Urinary bladder (tissue), 4 donors: ENCODE measurements around the gene INSL3. TPM values are rescaled to one million over a fixed set of nuclear protein-coding genes. Genes with fewer than 3 reads are reported as not detected.
"Not testable (repeated sequence)": the region's sequence is repeated elsewhere in the genome, so short reads cannot be mapped to it uniquely, and the experiment has no call there.

Experiments used
- DNase-seq: peaks from one replicate; pipeline ENCODE4 v3.0.0-alpha.2; 2015; ENCODE audit errors: extremely low spot score
- H3K27ac ChIP-seq: one replicate; pipeline ENCODE4 v1.5.1; 2013; ENCODE audit warnings: low read depth, mild to moderate bottlenecking, moderate library complexity
- H3K36me3 ChIP-seq: one replicate; pipeline ENCODE4 v1.6.1; 2013; ENCODE audit warnings: mild to moderate bottlenecking, moderate library complexity; ENCODE audit not compliant: insufficient read depth
- H3K4me1 ChIP-seq: one replicate; pipeline ENCODE4 v1.6.1; 2013; ENCODE audit warnings: mild to moderate bottlenecking, moderate library complexity; ENCODE audit not compliant: insufficient read depth
- H3K4me3 ChIP-seq: one replicate; pipeline ENCODE4 v1.5.1; 2013; ENCODE audit warnings: low read depth, low read length
- WGBS: extraction: QIAGEN DNeasy Blood & Tissue Kit; methylation state at CpG from one replicate; pipeline ENCODE4 v1.1.7; 2013; 5-methylcytosine and 5-hydroxymethylcytosine counted together
- polyA plus RNA-seq: library from polyadenylated mRNA; stranded (reverse); fragments of 200-250 nt; gene quantifications from one replicate; pipeline ENCODE4 v1.2.3, GENCODE V29; 2013
- total RNA-seq: library from RNA; depleted of rRNA; stranded (reverse); fragments of >200 nt; gene quantifications from one replicate; pipeline ENCODE4 v1.2.3, GENCODE V29; 2014
- donor health status: healthy with polysubstance abuse.
- donor health status: healthy.

The INSL3 gene
- total and polyA plus RNA-seq, 2 donors, result 0.19 TPM; not detected in 1

DNA sequence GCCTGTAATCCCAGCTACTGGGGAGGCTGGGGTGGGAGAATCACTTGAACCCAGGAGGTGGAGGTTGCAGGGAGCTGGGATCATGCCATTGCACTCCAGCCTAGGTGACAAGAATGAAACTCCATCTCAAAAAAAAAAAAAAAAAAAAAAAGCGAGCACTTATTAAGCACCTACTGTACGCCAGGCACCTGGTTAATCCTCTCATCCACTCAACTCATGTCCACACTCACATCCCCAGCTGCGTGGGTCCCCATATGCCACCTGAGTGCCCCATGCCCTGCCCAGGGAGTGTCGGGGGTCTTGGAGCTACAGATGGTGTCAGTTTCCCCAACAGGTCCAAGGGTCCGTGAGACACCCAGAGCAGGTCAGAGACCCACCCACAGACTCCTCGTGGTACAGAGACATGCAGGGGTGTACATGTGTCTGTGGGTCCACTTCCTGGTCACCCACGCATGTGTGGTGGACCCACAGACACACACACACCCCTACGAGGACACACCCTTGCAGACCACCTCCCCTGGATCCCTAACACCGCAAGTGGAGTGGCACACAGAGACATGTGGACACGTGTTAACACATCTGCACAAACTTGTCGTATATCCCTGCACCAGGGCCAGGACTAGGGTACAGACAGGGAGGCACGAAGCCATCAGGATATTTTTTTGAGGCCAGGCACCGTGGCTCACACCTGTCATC, 3.5 kb downstream of the INSL3 start:
- Histone ChIP-seq H3K36me3 (no peaks in the 10 kb centered on the region), H3K4me3 (no peak overlapping the region), H3K27ac (no peak overlapping the region), H3K4me1 (no peaks in the 10 kb centered on the region)
- WGBS, result 78% methylated on average over 13 of the region's 13 CpGs
- no peak for DNase-seq

DNA sequence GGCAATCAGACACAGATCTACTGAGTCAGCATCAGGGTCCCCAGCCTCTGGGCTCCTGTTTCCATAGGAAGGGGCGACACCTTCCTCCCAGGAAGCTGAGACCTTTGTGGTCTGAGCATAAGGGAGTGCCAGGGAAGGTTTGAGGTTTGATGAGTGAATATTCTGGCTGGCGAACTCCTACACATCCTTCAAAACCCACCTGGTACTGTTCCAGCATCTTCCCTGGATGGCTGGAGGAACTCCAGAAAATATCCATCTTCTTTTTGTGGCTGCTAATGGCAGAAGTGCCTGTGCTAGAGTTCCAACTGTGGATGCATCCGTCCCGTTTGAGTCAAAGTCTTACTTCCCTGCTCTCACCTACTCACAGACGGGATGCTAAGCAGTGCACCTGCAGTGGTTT, 9.2 kb downstream of the INSL3 start:
- no peak overlapping the region for H3K27ac ChIP-seq
- H3K4me1 ChIP-seq, result no peaks in the 10 kb centered on the region
- 71% methylated on average over 5 of the region's 5 CpGs for WGBS
- DNase-seq, result no peak
- H3K4me3 ChIP-seq, result no peak overlapping the region
- no peaks in the 10 kb centered on the region for H3K36me3 ChIP-seq

DNA sequence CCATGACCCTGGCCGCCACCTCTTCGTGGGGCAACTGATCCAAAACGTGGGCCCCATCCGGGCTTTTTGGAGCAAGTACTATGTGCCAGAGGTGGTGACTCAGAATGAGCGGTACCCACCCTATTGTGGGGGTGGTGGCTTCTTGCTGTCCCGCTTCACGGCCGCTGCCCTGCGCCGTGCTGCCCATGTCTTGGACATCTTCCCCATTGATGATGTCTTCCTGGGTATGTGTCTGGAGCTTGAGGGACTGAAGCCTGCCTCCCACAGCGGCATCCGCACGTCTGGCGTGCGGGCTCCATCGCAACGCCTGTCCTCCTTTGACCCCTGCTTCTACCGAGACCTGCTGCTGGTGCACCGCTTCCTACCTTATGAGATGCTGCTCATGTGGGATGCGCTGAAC, 9.6 kb downstream of the INSL3 start:
- Histone ChIP-seq H3K4me1 (no peaks in the 10 kb centered on the region), H3K36me3 (no peaks in the 10 kb centered on the region), H3K4me3 (no peak overlapping the region), H3K27ac (no peak overlapping the region)
- DNase-seq, result no peak
- WGBS, result 88% methylated on average over 20 of the region's 20 CpGs

DNA sequence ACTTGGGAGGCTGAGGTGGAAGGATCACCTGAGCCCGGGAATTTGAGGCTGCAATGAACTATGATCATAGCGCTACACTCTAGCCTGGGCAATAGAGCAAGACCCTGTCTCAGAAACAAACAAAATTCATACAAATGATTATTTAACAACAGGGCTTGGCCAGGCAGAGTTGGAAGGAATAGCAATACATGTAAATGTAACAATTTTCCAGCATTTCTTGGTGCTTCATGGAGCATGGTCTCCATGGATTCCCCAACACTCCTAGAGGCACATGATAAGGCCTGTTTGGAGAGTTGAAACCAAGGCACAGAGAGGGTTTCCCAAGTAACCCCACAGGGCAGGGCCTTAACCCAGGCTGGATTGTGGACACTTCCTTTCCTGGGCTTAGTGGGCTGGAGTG, 10.2 kb downstream of the INSL3 start:
- no peaks in the 10 kb centered on the region for H3K4me1 ChIP-seq
- H3K4me3 ChIP-seq, result no peak overlapping the region
- WGBS, result 95% methylated on average over 2 of the region's 2 CpGs
- no peak for DNase-seq
- no peaks in the 10 kb centered on the region for H3K36me3 ChIP-seq
- H3K27ac ChIP-seq, result no peak overlapping the region

DNA sequence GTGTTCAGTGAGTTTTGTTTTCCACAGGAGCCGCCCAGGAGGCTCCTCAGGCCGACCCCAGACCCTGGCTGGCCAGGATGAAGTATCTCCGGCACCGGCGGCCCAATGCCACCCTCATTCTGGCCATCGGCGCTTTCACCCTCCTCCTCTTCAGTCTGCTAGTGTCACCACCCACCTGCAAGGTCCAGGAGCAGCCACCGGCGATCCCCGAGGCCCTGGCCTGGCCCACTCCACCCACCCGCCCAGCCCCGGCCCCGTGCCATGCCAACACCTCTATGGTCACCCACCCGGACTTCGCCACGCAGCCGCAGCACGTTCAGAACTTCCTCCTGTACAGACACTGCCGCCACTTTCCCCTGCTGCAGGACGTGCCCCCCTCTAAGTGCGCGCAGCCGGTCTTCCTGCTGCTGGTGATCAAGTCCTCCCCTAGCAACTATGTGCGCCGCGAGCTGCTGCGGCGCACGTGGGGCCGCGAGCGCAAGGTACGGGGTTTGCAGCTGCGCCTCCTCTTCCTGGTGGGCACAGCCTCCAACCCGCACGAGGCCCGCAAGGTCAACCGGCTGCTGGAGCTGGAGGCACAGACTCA, 13.5 kb downstream of the INSL3 start:
- WGBS, result 68% methylated on average over 38 of the region's 38 CpGs

DNA sequence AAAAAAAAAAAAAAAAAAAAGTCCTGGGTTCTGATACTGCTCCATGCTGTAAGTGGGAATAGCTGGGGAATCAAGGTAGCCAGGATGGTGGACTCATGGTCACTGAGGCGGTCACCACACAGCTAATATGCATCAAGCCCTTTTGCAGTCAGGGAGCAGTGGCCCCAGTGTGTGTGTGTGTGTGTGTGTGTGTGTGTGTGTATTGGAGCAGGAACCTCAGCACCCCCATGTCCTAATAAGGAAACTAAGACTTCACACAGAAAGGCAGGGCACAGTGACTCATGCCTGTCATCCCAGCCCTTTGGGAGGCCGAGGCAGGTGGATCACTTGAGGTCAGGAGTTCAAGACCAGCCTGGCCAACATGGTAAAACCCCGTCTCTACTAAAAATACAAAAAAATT, 14.4 kb downstream of the INSL3 start:
- Histone ChIP-seq H3K27ac (no peak overlapping the region), H3K4me3 (no peak overlapping the region), H3K36me3 (no peaks in the 10 kb centered on the region), H3K4me1 (no peaks in the 10 kb centered on the region)
- no peak for DNase-seq
- WGBS, result 59% methylated on average over 3 of the region's 3 CpGs

More for the DNA sequence above, 13.5 kb downstream of the INSL3 start:
- H3K4me3 ChIP-seq, result no peak overlapping the region
- no peak overlapping the region for H3K27ac ChIP-seq
- H3K36me3 ChIP-seq, result no peaks in the 10 kb centered on the region
- no peak for DNase-seq
- H3K4me1 ChIP-seq, result no peaks in the 10 kb centered on the region

DNA sequence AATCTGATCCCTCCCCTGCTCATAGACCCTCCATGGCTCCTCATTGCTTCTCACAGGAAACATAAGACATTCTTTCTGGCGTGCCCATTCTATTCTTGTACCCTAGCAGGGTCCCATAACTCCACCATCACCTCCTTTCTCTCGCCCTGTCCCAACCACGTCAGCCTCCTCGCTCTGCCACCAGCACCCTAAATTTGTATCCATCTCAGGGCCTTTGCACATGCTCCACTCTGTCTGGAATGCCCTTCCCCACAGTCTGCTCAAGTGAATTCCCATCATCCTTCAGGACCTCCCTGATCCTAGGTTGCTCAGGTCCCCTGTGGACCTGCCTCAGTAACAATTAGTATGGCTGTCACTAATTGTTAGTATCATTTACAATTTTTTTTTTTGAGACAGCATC, 15.9 kb downstream of the INSL3 start:
- Histone ChIP-seq H3K27ac (no peak overlapping the region), H3K36me3 (no peaks in the 10 kb centered on the region), H3K4me1 (no peaks in the 10 kb centered on the region), H3K4me3 (no peak overlapping the region)
- no peak for DNase-seq
- 85% methylated on average over 4 of the region's 4 CpGs for WGBS

DNA sequence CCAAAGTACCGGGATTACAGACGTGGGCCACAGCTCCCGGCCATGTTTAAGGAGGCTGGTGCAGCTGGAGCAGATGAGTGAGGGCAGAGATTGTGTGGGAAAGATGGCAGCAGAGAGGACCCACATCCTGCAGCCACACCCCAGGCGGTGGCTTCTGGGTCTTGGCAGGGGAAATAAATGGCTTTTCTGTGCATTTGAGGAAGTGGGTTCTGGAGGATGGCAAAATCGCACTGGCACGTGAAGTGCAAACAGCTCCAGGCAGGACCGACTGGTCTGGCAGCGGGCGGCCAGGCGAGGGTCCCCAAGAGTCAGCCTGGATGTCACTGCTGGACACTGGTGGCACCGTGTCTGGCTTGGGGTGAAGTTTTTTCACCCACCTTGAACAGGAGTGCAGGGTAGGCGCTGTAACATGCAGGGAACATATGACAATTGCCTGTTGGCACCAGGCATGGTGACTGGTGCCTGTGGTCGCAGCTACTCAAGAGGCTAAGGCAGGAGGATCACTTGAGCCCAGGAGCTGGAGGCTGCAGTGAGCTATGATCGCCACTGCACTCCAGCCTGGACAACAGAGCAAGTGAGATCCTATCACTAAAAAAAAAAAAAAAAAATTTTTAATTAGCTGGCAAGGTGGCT, 17.9 kb downstream of the INSL3 start:
- DNase-seq, result no peak
- Histone ChIP-seq H3K36me3 (no peaks in the 10 kb centered on the region), H3K27ac (no peak overlapping the region), H3K4me1 (no peaks in the 10 kb centered on the region), H3K4me3 (no peak overlapping the region)
- 68% methylated on average over 14 of the region's 14 CpGs for WGBS

DNA sequence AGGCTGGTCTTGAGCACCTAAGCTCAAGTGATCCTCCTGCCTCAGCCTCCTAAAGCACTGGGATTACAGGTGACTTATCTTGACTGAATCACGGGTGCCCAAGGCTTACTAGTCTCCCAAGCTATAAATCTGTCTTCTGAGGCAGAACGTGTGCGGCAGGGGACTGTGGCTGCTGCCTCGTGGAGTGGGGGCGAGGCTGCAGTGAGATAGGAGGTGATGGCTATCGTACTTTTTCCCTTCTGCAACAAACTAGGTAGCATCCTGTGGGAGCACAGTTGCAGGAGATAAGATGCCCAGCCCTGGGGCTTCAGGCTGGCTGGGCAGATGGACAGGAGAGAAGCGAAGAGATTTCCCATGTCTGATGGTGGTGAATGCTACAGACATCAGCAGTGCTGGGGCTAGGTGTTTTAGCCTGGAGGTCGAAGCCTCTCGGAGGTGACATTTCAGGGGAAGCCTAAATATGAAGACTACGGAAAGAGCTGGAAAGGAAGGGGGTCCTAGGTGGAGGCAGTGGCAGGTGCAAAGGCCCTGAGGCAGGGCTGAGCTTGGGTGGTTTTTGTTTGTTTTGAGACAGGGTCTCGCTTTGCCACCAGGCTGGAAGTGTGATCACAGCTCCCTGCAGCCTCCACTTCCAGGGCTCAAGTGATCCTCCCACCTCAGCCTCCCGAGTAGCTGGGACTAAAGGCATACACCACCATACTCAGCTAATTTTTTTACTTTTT, 19.0 kb downstream of the INSL3 start:
- H3K36me3 ChIP-seq, result no peaks in the 10 kb centered on the region
- 56% methylated on average over 12 of the region's 12 CpGs for WGBS
- DNase-seq, result no peak
- no peak overlapping the region for H3K27ac ChIP-seq
- peaks cover 1% of the 10 kb centered on the region for H3K4me1 ChIP-seq
- no peak overlapping the region for H3K4me3 ChIP-seq

DNA sequence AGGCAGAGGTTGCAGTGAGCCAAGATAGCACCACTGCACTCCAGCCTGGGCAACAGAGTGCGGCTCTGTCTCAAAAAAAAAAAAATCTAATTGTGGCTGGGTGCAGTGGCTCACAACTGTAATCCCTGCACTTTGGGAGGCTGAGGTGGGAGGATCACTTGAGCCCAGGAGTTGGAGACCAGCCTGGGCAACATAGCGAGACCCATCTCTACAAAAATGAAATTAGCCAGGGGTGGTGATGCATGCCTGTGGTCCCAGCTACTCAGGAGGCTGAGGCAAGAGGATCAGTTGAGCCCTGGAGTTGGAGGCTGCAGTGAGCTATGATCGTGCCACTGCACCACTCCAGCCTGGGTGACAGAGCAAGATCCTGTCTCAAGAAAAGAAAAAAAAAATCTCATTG, 22.7 kb downstream of the INSL3 start:
- H3K36me3 ChIP-seq, DNase-seq, H3K4me1 ChIP-seq, H3K27ac ChIP-seq, H3K4me3 ChIP-seq: not testable (repeated sequence)
- 87% methylated on average over 3 of the region's 3 CpGs for WGBS

DNA sequence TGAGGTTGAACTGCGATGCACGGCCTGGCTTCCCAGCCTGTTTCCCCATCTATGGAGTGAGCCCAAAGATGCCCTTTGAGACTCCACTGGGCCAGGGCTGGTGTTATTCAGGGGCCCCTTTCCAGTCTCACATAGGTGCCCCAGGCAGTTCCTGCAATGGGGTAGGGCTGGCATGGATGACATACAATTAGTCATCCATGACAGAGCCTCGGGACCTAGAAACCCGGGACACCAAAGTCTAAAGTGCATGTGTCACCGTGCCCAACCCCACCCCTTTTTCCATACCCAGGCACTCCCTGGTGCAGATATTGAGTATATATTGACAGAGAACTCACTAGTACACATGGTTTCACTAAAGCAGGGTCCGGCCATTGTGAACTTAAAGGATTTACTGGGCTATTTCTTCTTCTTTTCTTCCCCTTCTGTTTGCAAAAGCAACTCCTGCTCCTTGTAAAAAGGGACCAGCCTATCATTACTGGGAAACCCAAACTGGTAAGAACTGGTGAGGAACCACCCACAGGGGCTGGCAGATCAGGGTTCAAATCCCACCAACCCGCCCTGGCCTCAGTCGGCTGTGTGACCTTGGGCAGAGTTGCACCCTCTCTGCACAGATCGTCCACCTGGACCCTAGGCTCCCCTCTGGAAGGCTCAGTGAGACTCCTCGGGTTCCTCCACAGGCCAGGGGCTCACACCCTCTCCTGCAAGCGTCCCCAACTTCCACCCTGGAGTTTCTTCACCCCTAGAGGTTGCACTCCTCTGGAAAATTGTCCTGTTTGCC, 23.7 kb downstream of the INSL3 start:
- DNase-seq, result no peak
- no peak overlapping the region for H3K4me3 ChIP-seq
- peak overlapping the region; percentile 63 for H3K27ac ChIP-seq
- H3K4me1 ChIP-seq, result peaks cover 1% of the 10 kb centered on the region
- H3K36me3 ChIP-seq, result no peaks in the 10 kb centered on the region
- 56% methylated on average over 11 of the region's 11 CpGs for WGBS

DNA sequence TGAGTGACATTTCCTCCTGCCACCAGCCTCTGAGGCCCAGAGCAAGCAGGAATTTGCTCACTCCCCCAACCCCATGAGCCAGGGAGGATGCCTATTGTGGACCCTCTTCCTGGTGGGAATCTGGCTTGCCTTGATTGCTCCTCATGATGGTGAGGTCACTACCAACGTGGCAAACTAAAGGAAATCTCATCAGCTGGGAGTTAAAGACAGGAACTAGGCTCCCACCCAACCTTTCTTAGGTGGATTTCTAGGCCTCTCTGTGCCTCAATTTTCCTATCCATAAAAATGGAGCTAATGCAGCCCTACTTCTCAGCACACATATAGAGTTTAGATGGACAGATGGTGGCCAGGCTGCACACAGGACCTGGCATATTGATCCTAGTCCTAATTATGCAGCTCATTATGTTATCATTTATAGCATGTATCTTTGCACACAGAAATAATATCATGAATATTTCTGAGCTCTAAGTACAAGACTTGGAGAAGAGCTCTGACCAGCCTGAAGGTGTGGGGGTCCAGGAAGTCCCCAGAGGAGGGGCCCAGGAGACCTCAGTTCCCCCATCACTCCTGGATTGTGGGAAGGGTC, 24.4 kb downstream of the INSL3 start:
- peak overlapping the region; percentile 63 for H3K27ac ChIP-seq
- 68% methylated on average over 1 of the region's 1 CpG for WGBS
- H3K36me3 ChIP-seq, result no peaks in the 10 kb centered on the region
- peaks cover 1% of the 10 kb centered on the region for H3K4me1 ChIP-seq
- no peak for DNase-seq
- no peak overlapping the region for H3K4me3 ChIP-seq
